Kidney (tissue), 14 donors: ENCODE results near the gene AKT3. TPM values are rescaled to one million over a fixed set of nuclear protein-coding genes. Genes with fewer than 3 reads are reported as not detected.

Experiments
- DNase-seq, 5 donors: peaks; one replicate each; pipeline ENCODE4 v3.0.0-alpha.2; 2013 to 2020
- FAIRE-seq: peaks from 2 replicates; lab custom pipeline; 2012; peaks lifted over from hg19 to GRCh38; lab: Jason Lieb, UNC
- H3K27ac ChIP-seq, 2 donors: one replicate each; pipeline ENCODE4 v1.7.0; 2013; ENCODE audit warnings: low read depth in 2 of 2, low read length in 2 of 2, inconsistent platforms in 1 of 2
- H3K27me3 ChIP-seq: one replicate; pipeline ENCODE4 v1.7.1; 2013; ENCODE audit warnings: low read length, inconsistent platforms; ENCODE audit not compliant: control insufficient read depth, insufficient read depth
- H3K36me3 ChIP-seq, 3 donors: one replicate each; pipeline versions ENCODE4 v1.7.0 to v1.7.1; 2013; ENCODE audit warnings: low read length in 3 of 3, control low read depth in 1 of 3, inconsistent platforms in 1 of 3; ENCODE audit not compliant: insufficient read depth in 3 of 3, control insufficient read depth in 2 of 3
- H3K4me1 ChIP-seq, 3 donors: one replicate each; pipeline versions ENCODE4 v1.7.0 to v1.7.1; 2013; ENCODE audit warnings: low read length in 3 of 3, inconsistent platforms in 1 of 3, low read depth in 1 of 3; ENCODE audit not compliant: control insufficient read depth in 2 of 3, insufficient read depth in 2 of 3
- H3K4me3 ChIP-seq, 3 donors: one replicate each; pipeline versions ENCODE4 v1.7.0 to v1.8.1; 2013; ENCODE audit warnings: low read length in 3 of 3, control low read depth in 1 of 3, inconsistent platforms in 1 of 3
- H3K9ac ChIP-seq, 3 donors: one replicate each; pipeline versions ENCODE4 v1.7.0 to v1.7.1; 2013; ENCODE audit warnings: low read length in 3 of 3, control low read depth in 1 of 3, inconsistent platforms in 1 of 3
- H3K9me3 ChIP-seq, 3 donors: one replicate each; pipeline versions ENCODE4 v1.7.0 to v1.7.1; 2013; ENCODE audit warnings: low read length in 3 of 3, control low read depth in 1 of 3, inconsistent platforms in 1 of 3; ENCODE audit not compliant: control insufficient read depth in 2 of 3, insufficient read depth in 1 of 3
- CTCF ChIP-seq: IDR thresholded peaks from 3 replicates; pipeline ENCODE4 v1.5.1; 2012; ENCODE audit warnings: mild to moderate bottlenecking, moderate library complexity, borderline replicate concordance; ENCODE audit not compliant: insufficient read depth; ENCODE audit errors: extremely low read depth
- intact Hi-C: fragments of 100-400 bp; cut with DNase I; formaldehyde crosslinking; loops from one replicate; pipeline ENCODE4 v1.11.1; 2022
- polyA plus RNA-seq: library from polyadenylated mRNA; stranded (reverse); fragments of 350-450 nt; fragmentation: Illumina TruSeq; extraction: RNeasy Lipid Tissue Mini Kit (QIAGEN cat#74804); gene quantifications from one replicate; pipeline ENCODE4 v1.2.3, GENCODE V29; 2014; ENCODE audit warnings: low read depth, low replicate concordance; ENCODE audit not compliant: insufficient read depth
- total RNA-seq: library from RNA; stranded (reverse); fragmentation: NEBNext Ultra II Directional; extraction: Animal tissue kit (Norgen Biotek cat#: 25700); gene quantifications from one replicate; pipeline ENCODE4 v1.2.1, GENCODE V29; 2021
- donor health status: control.
- donor health status: control.
- donor health status: control.
- donor health status: control.
- donor health status: control.
- donor health status: DM: yes; HTN: yes; CAD: no.
- donor health status: Normal renal cell carcinoma (clear cell type).

The AKT3 gene
- total and polyA plus RNA-seq, 2 donors from 2014 or later = 9.5 to 81.6 TPM

- intact Hi-C loops = no loop called here
- no peak overlapping the region for H3K27ac ChIP-seq
- TF ChIP-seq CTCF = no peak
- no peaks in the 10 kb centered on the region for H3K36me3 ChIP-seq
- no peaks in the 10 kb centered on the region for H3K27me3 ChIP-seq
- no peak overlapping the region for H3K9ac ChIP-seq
- peaks cover 0 to 3% (median 0%) of the 10 kb centered on the region in 3 donors for H3K4me1 ChIP-seq
- FAIRE-seq (no peak), DNase-seq (peak; percentile 38 to 69 (median 43))
- H3K9me3 ChIP-seq = no peaks in the 10 kb centered on the region
- H3K4me3 ChIP-seq = peak overlapping the region in 2 of 3 donors; percentile 23 to 43
Observed at GRCh38 chr1:243483071-243483771, 366.8 kb downstream of the AKT3 start.

GRCh38 chr1:243482141-243483022 lies 367.7 kb downstream of the AKT3 start:
- Histone ChIP-seq H3K4me3 (peak overlapping the region in 2 of 3 donors; percentile 23 to 43), H3K9me3 (no peaks in the 10 kb centered on the region), H3K4me1 (peaks cover 0 to 3% (median 0%) of the 10 kb centered on the region in 3 donors), H3K36me3 (no peaks in the 10 kb centered on the region), H3K27me3 (no peaks in the 10 kb centered on the region), H3K9ac (peak overlapping the region in 1 of 3 donors; percentile 34), H3K27ac (no peak overlapping the region)
- intact Hi-C loops = no loop called here
- FAIRE-seq (no peak), DNase-seq (peak in 4 of 5 donors; percentile 28 to 75 (median 44))
- no peak for TF ChIP-seq CTCF

GRCh38 chr1:243481101-243481500 lies 368.9 kb downstream of the AKT3 start:
- Histone ChIP-seq H3K9me3 (no peaks in the 10 kb centered on the region), H3K9ac (no peak overlapping the region), H3K36me3 (no peaks in the 10 kb centered on the region), H3K4me3 (no peak overlapping the region), H3K27ac (no peak overlapping the region), H3K27me3 (no peaks in the 10 kb centered on the region), H3K4me1 (peaks cover 0 to 3% (median 0%) of the 10 kb centered on the region in 3 donors)
- intact Hi-C loops = no loop called here
- DNase-seq = no peak
- no peak for FAIRE-seq
- TF ChIP-seq CTCF = no peak
